ENCODE measurements around the gene WDR19.

Gene WDR19

GRCh38 chr4:39201963-39202362 is 19.6 kb downstream of the WDR19 start:
- no peak overlapping the region for H3K4me3 Mint-ChIP-seq

GRCh38 chr4:39204543-39204942 is 22.2 kb downstream of the WDR19 start:
- H3K27ac Mint-ChIP-seq = no peak overlapping the region
- DNase-seq (ENCODE audit: low spot score) = no peak
- H3K4me1 Mint-ChIP-seq (ENCODE audit: low read depth) = no peaks in the 10 kb centered on the region
- H3K36me3 Mint-ChIP-seq (ENCODE audit: low read depth) = no peaks in the 10 kb centered on the region
- no peaks in the 10 kb centered on the region for H3K27me3 Mint-ChIP-seq (ENCODE audit: low read depth)
- no peaks in the 10 kb centered on the region for H3K9me3 Mint-ChIP-seq
- H3K4me3 Mint-ChIP-seq = no peak overlapping the region

More at GRCh38 chr4:39201963-39202362, 19.6 kb downstream of the WDR19 start:
- Mint-ChIP-seq H3K9me3 (no peaks in the 10 kb centered on the region), H3K4me1 (ENCODE audit: low read depth) (no peaks in the 10 kb centered on the region), H3K27me3 (ENCODE audit: low read depth) (no peaks in the 10 kb centered on the region), H3K27ac (no peak overlapping the region), H3K36me3 (ENCODE audit: low read depth) (no peaks in the 10 kb centered on the region)
- no peak for DNase-seq (ENCODE audit: low spot score)

- no peak overlapping the region for H3K27ac Mint-ChIP-seq
- no peak overlapping the region for H3K4me3 Mint-ChIP-seq
- no peaks in the 10 kb centered on the region for H3K4me1 Mint-ChIP-seq (ENCODE audit: low read depth)
- no peaks in the 10 kb centered on the region for H3K27me3 Mint-ChIP-seq (ENCODE audit: low read depth)
- no peaks in the 10 kb centered on the region for H3K9me3 Mint-ChIP-seq
- no peak for DNase-seq (ENCODE audit: low spot score)
- no peaks in the 10 kb centered on the region for H3K36me3 Mint-ChIP-seq (ENCODE audit: low read depth)
Measured at GRCh38 chr4:39205000-39205399, 22.7 kb downstream of the WDR19 start.

DNA sequence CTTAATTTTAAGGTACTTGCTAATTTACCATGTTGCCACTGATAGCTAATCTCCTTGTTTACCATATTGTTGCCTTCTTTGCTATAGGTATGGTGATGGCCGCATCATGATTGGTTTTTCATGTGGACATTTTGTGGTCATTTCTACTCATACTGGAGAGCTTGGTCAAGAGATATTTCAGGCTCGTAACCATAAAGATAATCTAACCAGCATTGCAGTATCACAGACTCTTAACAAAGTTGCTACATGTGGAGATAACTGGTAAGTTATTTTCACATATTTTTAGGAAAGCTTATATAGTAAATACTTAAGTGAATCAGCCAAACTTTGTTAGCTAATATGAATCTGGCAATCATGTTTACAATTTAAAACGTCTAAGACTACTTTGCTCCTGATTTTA is 23.1 kb downstream of the WDR19 start:
- Mint-ChIP-seq H3K4me3 (no peak overlapping the region), H3K4me1 (ENCODE audit: low read depth) (no peaks in the 10 kb centered on the region), H3K36me3 (ENCODE audit: low read depth) (no peaks in the 10 kb centered on the region), H3K27me3 (ENCODE audit: low read depth) (no peaks in the 10 kb centered on the region), H3K27ac (no peak overlapping the region), H3K9me3 (no peaks in the 10 kb centered on the region)
- DNase-seq (ENCODE audit: low spot score) = no peak

GRCh38 chr4:39227906-39228305 is 45.6 kb downstream of the WDR19 start:
- Mint-ChIP-seq H3K27ac (no peak overlapping the region), H3K27me3 (ENCODE audit: low read depth) (no peaks in the 10 kb centered on the region), H3K4me1 (ENCODE audit: low read depth) (no peaks in the 10 kb centered on the region), H3K36me3 (ENCODE audit: low read depth) (no peaks in the 10 kb centered on the region), H3K9me3 (no peaks in the 10 kb centered on the region), H3K4me3 (no peak overlapping the region)
- DNase-seq (ENCODE audit: low spot score) = no peak

DNA sequence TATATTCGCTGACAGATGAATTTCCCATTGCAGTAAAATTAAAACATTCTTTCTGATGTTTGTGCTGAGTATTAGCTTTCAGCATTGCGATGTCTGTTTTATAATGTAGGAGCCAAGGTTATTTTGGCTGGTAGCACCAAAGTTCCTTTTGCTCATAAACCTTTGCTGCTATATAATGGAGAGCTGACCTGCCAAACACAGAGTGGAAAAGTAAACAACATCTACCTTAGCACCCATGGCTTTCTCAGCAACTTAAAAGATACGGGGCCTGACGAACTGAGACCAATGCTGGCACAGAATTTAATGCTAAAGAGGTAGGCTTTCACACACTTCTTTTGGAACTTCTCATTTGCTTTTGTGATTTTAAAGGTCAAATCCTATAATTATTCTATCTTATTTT is 46.0 kb downstream of the WDR19 start:
- H3K4me1 Mint-ChIP-seq (ENCODE audit: low read depth) = no peaks in the 10 kb centered on the region
- H3K27ac Mint-ChIP-seq = no peak overlapping the region
- no peaks in the 10 kb centered on the region for H3K27me3 Mint-ChIP-seq (ENCODE audit: low read depth)
- H3K36me3 Mint-ChIP-seq (ENCODE audit: low read depth) = no peaks in the 10 kb centered on the region
- H3K9me3 Mint-ChIP-seq = no peaks in the 10 kb centered on the region
- H3K4me3 Mint-ChIP-seq = no peak overlapping the region
- DNase-seq (ENCODE audit: low spot score) = no peak

GRCh38 chr4:39230462-39230861 is 48.1 kb downstream of the WDR19 start:
- H3K36me3 Mint-ChIP-seq (ENCODE audit: low read depth) = no peaks in the 10 kb centered on the region
- H3K9me3 Mint-ChIP-seq = no peaks in the 10 kb centered on the region
- H3K4me3 Mint-ChIP-seq = no peak overlapping the region
- no peaks in the 10 kb centered on the region for H3K27me3 Mint-ChIP-seq (ENCODE audit: low read depth)
- no peak overlapping the region for H3K27ac Mint-ChIP-seq
- no peak for DNase-seq (ENCODE audit: low spot score)
- H3K4me1 Mint-ChIP-seq (ENCODE audit: low read depth) = no peaks in the 10 kb centered on the region

DNA sequence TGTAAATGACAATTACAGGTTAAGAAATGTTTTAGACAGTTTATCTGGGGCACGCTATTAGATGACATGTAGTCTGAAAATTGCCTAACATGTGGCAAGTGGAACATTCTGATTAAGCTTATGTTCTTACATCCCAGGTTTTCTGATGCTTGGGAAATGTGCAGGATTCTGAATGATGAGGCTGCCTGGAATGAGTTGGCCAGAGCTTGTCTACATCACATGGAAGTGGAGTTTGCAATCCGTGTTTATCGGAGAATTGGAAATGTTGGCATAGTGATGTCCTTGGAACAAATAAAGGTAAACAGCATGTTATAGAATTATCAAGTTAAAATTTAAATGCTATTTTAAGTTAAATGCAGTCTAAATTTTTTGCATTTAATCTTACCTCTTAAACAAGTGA is 49.3 kb downstream of the WDR19 start:
- no peaks in the 10 kb centered on the region for H3K9me3 Mint-ChIP-seq
- DNase-seq (ENCODE audit: low spot score) = no peak
- H3K27me3 Mint-ChIP-seq (ENCODE audit: low read depth) = no peaks in the 10 kb centered on the region
- H3K4me1 Mint-ChIP-seq (ENCODE audit: low read depth) = no peaks in the 10 kb centered on the region
- no peaks in the 10 kb centered on the region for H3K36me3 Mint-ChIP-seq (ENCODE audit: low read depth)
- no peak overlapping the region for H3K27ac Mint-ChIP-seq
- H3K4me3 Mint-ChIP-seq = no peak overlapping the region

GRCh38 chr4:39232100-39232499 is 49.8 kb downstream of the WDR19 start:
- no peak overlapping the region for H3K27ac Mint-ChIP-seq
- H3K9me3 Mint-ChIP-seq = no peaks in the 10 kb centered on the region
- no peaks in the 10 kb centered on the region for H3K27me3 Mint-ChIP-seq (ENCODE audit: low read depth)
- H3K4me3 Mint-ChIP-seq = no peak overlapping the region
- H3K36me3 Mint-ChIP-seq (ENCODE audit: low read depth) = no peaks in the 10 kb centered on the region
- DNase-seq (ENCODE audit: low spot score) = no peak
- no peaks in the 10 kb centered on the region for H3K4me1 Mint-ChIP-seq (ENCODE audit: low read depth)

GRCh38 chr4:39233114-39233513 is 50.8 kb downstream of the WDR19 start:
- H3K27ac Mint-ChIP-seq = no peak overlapping the region
- no peak for DNase-seq (ENCODE audit: low spot score)
- H3K4me3 Mint-ChIP-seq = no peak overlapping the region
- no peaks in the 10 kb centered on the region for H3K36me3 Mint-ChIP-seq (ENCODE audit: low read depth)
- H3K27me3 Mint-ChIP-seq (ENCODE audit: low read depth) = no peaks in the 10 kb centered on the region
- H3K4me1 Mint-ChIP-seq (ENCODE audit: low read depth) = no peaks in the 10 kb centered on the region
- no peaks in the 10 kb centered on the region for H3K9me3 Mint-ChIP-seq

DNA sequence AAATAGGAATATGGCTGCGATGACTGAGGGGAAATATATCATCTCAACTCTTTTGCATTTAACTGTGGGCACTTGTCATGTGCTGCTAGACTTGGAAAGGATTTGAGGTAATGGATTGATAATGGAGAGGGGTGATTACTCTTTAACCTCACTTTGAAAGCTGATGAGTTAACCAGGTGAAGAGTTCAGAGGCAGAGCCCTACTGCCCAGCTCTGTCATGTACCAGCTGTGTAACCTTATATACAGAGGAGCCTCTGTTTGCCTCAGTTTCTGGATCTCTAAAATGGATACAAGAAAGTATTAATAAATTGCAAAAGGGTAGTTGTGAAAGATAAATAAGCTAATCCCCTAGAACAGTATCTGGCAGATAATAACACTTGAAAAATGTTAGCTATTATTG is 51.5 kb downstream of the WDR19 start:
- no peaks in the 10 kb centered on the region for H3K27me3 Mint-ChIP-seq (ENCODE audit: low read depth)
- no peaks in the 10 kb centered on the region for H3K4me1 Mint-ChIP-seq (ENCODE audit: low read depth)
- no peak overlapping the region for H3K4me3 Mint-ChIP-seq
- no peak for DNase-seq (ENCODE audit: low spot score)
- no peaks in the 10 kb centered on the region for H3K36me3 Mint-ChIP-seq (ENCODE audit: low read depth)
- no peaks in the 10 kb centered on the region for H3K9me3 Mint-ChIP-seq
- H3K27ac Mint-ChIP-seq = no peak overlapping the region

GRCh38 chr4:39235021-39235420 is 52.7 kb downstream of the WDR19 start:
- no peak overlapping the region for H3K27ac Mint-ChIP-seq
- H3K27me3 Mint-ChIP-seq (ENCODE audit: low read depth) = no peaks in the 10 kb centered on the region
- H3K9me3 Mint-ChIP-seq = no peaks in the 10 kb centered on the region
- no peaks in the 10 kb centered on the region for H3K4me1 Mint-ChIP-seq (ENCODE audit: low read depth)
- H3K36me3 Mint-ChIP-seq (ENCODE audit: low read depth) = no peaks in the 10 kb centered on the region
- no peak for DNase-seq (ENCODE audit: low spot score)
- H3K4me3 Mint-ChIP-seq = no peak overlapping the region

- no peak overlapping the region for H3K27ac Mint-ChIP-seq
- H3K4me1 Mint-ChIP-seq (ENCODE audit: low read depth) = peaks cover 2% of the 10 kb centered on the region
- H3K27me3 Mint-ChIP-seq (ENCODE audit: low read depth) = no peaks in the 10 kb centered on the region
- H3K9me3 Mint-ChIP-seq = no peaks in the 10 kb centered on the region
- H3K4me3 Mint-ChIP-seq = no peak overlapping the region
- DNase-seq (ENCODE audit: low spot score) = no peak
- H3K36me3 Mint-ChIP-seq (ENCODE audit: low read depth) = no peaks in the 10 kb centered on the region
Measured at GRCh38 chr4:39235696-39236095, 53.4 kb downstream of the WDR19 start.

GRCh38 chr4:39237179-39237578 is 54.9 kb downstream of the WDR19 start:
- DNase-seq (ENCODE audit: low spot score) = no peak
- H3K36me3 Mint-ChIP-seq (ENCODE audit: low read depth) = no peaks in the 10 kb centered on the region
- no peaks in the 10 kb centered on the region for H3K9me3 Mint-ChIP-seq
- H3K27ac Mint-ChIP-seq = no peak overlapping the region
- H3K4me3 Mint-ChIP-seq = no peak overlapping the region
- no peaks in the 10 kb centered on the region for H3K27me3 Mint-ChIP-seq (ENCODE audit: low read depth)
- H3K4me1 Mint-ChIP-seq (ENCODE audit: low read depth) = peaks cover 2% of the 10 kb centered on the region

DNA sequence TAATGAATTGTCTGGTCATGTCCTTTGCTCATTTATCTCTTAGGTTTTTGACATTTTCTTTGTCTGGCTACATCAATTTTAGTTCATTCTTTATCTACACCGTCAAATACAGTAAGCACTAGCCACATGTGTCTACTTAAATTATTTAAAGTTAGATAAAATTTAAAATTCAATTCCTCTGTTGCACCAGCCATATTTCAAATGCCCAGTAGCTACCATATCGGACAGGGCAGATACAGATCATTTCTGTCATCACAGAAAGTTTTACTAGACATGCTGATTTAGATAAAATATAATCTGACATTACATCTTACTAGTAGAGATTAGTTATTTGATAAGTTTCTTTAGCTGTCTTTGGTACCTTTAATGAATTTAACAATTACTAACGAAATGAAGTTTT is 61.1 kb downstream of the WDR19 start:
- Mint-ChIP-seq H3K9me3 (peaks cover 5% of the 10 kb centered on the region), H3K4me3 (no peak overlapping the region), H3K27ac (no peak overlapping the region), H3K27me3 (ENCODE audit: low read depth) (no peaks in the 10 kb centered on the region), H3K4me1 (ENCODE audit: low read depth) (peaks cover 2% of the 10 kb centered on the region), H3K36me3 (ENCODE audit: low read depth) (no peaks in the 10 kb centered on the region)
- DNase-seq (ENCODE audit: low spot score) = no peak

Measured in T-helper 2 cell treated with Interferon-gamma antibody and Interleukin-4, amounts not matched to agents 5 μg/mL and 100 μg/mL, for 36 hours (primary cell).